ENCODE results near the gene WASF2.

The WASF2 gene

DNA sequence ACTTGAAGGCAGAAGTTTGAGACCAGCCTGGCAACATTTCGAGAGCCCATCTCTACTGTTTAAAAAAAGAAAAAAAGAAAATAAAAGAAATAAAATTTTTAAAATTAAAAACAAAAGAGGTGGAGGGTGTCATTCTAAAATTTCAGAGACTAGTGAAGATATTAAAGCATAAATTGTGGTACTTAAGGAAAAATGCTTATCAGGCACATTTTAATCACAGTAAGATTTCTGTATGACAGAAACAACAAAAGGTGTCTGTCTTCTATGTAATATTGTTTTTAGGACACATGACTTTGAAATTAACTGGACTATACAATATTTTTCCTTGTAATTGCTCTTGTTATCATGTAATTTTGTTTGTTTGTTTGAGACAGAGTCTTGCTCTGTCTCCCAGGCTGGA lies 4.6 kb downstream of the WASF2 start:
- no peak for TF ChIP-seq CREB1 (IDR thresholded peaks at IDR 0.05; ENCODE audit: low read depth)
- TF ChIP-seq MAX (IDR thresholded peaks at IDR 0.05), result no peak
- no peak for TF ChIP-seq RAD21 (IDR thresholded peaks at IDR 0.05; ENCODE audit: low read depth)
- no peak for TF ChIP-seq TAF1 (IDR thresholded peaks at IDR 0.05; ENCODE audit: low read depth)
- no peak for TF ChIP-seq EP300 (IDR thresholded peaks at IDR 0.05; ENCODE audit: borderline replicate concordance)
- TF ChIP-seq ZBTB7A (IDR thresholded peaks at IDR 0.05; ENCODE audit: low read depth), result no peak
- no peak for TF ChIP-seq FOXM1 (IDR thresholded peaks at IDR 0.05; ENCODE audit: borderline replicate concordance, low read depth)
- TF ChIP-seq TCF12 (IDR thresholded peaks at IDR 0.05; ENCODE audit: low read depth), result no peak
- no peak for TF ChIP-seq NFIC (IDR thresholded peaks at IDR 0.05)
- no peak for TF ChIP-seq CEBPB (IDR thresholded peaks at IDR 0.05)
- TF ChIP-seq TEAD4 (IDR thresholded peaks at IDR 0.05), result no peak
- no peak for TF ChIP-seq YY1 (IDR thresholded peaks at IDR 0.05; ENCODE audit: low read depth)
- TF ChIP-seq, protein P1, sequence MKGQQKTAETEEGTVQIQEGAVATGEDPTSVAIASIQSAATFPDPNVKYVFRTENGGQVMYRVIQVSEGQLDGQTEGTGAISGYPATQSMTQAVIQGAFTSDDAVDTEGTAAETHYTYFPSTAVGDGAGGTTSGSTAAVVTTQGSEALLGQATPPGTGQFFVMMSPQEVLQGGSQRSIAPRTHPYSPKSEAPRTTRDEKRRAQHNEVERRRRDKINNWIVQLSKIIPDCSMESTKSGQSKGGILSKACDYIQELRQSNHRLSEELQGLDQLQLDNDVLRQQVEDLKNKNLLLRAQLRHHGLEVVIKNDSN (IDR thresholded peaks at IDR 0.05), result no peak
- TF ChIP-seq EGR1 (IDR thresholded peaks at IDR 0.05), result no peak
- TF ChIP-seq, protein P2, sequence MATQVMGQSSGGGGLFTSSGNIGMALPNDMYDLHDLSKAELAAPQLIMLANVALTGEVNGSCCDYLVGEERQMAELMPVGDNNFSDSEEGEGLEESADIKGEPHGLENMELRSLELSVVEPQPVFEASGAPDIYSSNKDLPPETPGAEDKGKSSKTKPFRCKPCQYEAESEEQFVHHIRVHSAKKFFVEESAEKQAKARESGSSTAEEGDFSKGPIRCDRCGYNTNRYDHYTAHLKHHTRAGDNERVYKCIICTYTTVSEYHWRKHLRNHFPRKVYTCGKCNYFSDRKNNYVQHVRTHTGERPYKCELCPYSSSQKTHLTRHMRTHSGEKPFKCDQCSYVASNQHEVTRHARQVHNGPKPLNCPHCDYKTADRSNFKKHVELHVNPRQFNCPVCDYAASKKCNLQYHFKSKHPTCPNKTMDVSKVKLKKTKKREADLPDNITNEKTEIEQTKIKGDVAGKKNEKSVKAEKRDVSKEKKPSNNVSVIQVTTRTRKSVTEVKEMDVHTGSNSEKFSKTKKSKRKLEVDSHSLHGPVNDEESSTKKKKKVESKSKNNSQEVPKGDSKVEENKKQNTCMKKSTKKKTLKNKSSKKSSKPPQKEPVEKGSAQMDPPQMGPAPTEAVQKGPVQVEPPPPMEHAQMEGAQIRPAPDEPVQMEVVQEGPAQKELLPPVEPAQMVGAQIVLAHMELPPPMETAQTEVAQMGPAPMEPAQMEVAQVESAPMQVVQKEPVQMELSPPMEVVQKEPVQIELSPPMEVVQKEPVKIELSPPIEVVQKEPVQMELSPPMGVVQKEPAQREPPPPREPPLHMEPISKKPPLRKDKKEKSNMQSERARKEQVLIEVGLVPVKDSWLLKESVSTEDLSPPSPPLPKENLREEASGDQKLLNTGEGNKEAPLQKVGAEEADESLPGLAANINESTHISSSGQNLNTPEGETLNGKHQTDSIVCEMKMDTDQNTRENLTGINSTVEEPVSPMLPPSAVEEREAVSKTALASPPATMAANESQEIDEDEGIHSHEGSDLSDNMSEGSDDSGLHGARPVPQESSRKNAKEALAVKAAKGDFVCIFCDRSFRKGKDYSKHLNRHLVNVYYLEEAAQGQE (IDR thresholded peaks at IDR 0.05; ENCODE audit: low read depth), result no peak

DNA sequence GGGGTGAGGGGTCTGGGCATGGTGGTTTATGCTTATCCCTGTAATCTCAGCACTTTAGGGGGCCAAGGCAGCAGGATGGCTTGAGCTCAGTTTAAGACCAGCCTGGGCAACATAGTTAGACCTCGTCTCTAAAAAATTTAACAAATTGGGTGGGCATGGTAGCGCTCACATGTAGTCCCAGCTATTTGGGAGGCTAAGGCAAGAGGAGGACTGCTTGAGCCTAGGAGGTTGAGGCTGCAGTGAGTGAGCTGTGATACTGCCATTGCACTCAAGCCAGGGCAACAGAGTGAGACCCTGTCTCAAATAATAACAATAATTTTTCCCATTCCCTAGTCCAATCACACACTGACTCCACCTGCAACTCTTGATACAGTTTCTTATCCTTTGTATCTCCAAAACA lies 6.3 kb downstream of the WASF2 start:
- TF ChIP-seq EP300 (IDR thresholded peaks at IDR 0.05; ENCODE audit: borderline replicate concordance), result no peak
- no peak for TF ChIP-seq EGR1 (IDR thresholded peaks at IDR 0.05)
- TF ChIP-seq, protein P1 (IDR thresholded peaks at IDR 0.05), result no peak
- TF ChIP-seq ZBTB7A (IDR thresholded peaks at IDR 0.05; ENCODE audit: low read depth), result no peak
- TF ChIP-seq NFIC (IDR thresholded peaks at IDR 0.05), result no peak
- no peak for TF ChIP-seq RAD21 (IDR thresholded peaks at IDR 0.05; ENCODE audit: low read depth)
- TF ChIP-seq YY1 (IDR thresholded peaks at IDR 0.05; ENCODE audit: low read depth), result no peak
- no peak for TF ChIP-seq CREB1 (IDR thresholded peaks at IDR 0.05; ENCODE audit: low read depth)
- no peak for TF ChIP-seq TAF1 (IDR thresholded peaks at IDR 0.05; ENCODE audit: low read depth)
- no peak for TF ChIP-seq FOXM1 (IDR thresholded peaks at IDR 0.05; ENCODE audit: borderline replicate concordance, low read depth)
- TF ChIP-seq, protein P2 (IDR thresholded peaks at IDR 0.05; ENCODE audit: low read depth), result no peak
- no peak for TF ChIP-seq MAX (IDR thresholded peaks at IDR 0.05)

DNA sequence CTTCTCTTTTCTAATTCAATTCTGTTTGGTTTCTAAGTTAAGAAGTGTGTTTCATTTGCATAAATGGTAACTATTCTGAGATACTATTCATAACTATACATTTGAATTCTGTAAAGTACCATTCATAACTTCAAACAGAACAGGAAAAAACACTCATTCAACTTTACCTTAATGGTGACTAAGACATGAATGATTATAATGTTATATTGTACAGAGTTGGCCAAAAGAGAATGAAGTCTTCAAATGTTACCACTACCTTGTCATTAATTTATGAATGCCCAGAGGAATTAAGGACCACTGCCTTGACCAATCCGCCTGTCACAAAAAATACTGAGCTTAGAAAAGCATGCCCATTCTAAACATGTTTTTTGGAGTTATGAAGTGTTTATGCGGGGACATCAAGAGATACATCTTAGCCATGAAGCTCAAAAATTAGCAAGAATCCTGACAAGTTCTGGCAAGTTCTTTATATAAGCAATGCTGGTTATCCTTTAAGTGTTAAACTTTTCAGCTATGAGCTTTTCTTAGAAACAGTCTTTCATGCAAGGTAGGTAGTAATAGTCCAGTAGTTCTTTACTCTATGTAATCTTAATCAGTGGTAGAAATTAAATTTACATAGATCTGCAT lies 7.9 kb downstream of the WASF2 start:
- TF ChIP-seq NFIC (IDR thresholded peaks at IDR 0.05), result no peak
- no peak for TF ChIP-seq MAX (IDR thresholded peaks at IDR 0.05)
- TF ChIP-seq, protein P1 (IDR thresholded peaks at IDR 0.05), result no peak
- TF ChIP-seq EP300 (IDR thresholded peaks at IDR 0.05; ENCODE audit: borderline replicate concordance), result no peak

DNA sequence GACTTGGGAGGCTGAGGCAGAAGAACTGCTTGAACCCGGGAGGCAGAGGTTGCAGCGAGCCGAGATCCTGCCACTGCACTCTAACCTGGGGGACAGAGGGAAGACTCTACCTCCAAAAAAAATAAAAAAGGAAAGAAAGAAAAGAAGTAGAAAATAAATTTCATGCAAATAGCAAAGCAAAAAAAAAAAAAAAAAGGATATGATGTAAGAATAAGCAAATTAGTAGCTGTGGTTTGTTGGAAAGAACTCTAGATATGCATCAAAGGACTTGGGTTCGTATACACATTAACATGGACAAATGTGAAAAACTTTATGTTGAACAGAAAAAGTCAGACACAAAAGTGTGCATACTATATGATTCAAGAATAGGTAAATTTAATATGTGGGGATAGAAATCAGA lies 11.9 kb downstream of the WASF2 start:
- TF ChIP-seq FOXM1 (IDR thresholded peaks at IDR 0.05; ENCODE audit: borderline replicate concordance, low read depth), result no peak
- no peak for TF ChIP-seq RAD21 (IDR thresholded peaks at IDR 0.05; ENCODE audit: low read depth)
- TF ChIP-seq, protein P1 (IDR thresholded peaks at IDR 0.05), result no peak
- TF ChIP-seq TEAD4 (IDR thresholded peaks at IDR 0.05), result no peak
- TF ChIP-seq EGR1 (IDR thresholded peaks at IDR 0.05), result no peak
- no peak for TF ChIP-seq YY1 (IDR thresholded peaks at IDR 0.05; ENCODE audit: low read depth)
- TF ChIP-seq MAX (IDR thresholded peaks at IDR 0.05), result no peak
- TF ChIP-seq CEBPB (IDR thresholded peaks at IDR 0.05), result no peak
- TF ChIP-seq TAF1 (IDR thresholded peaks at IDR 0.05; ENCODE audit: low read depth), result no peak
- TF ChIP-seq, protein P2 (IDR thresholded peaks at IDR 0.05; ENCODE audit: low read depth), result no peak
- TF ChIP-seq ZBTB7A (IDR thresholded peaks at IDR 0.05; ENCODE audit: low read depth), result no peak
- no peak for TF ChIP-seq TCF12 (IDR thresholded peaks at IDR 0.05; ENCODE audit: low read depth)
- no peak for TF ChIP-seq CREB1 (IDR thresholded peaks at IDR 0.05; ENCODE audit: low read depth)
- no peak for TF ChIP-seq NFIC (IDR thresholded peaks at IDR 0.05)

Data from Ishikawa (cell line).